NCI-H446 treated with DMSO at 0.1 percent for 48 hours (cell line): Measurements from ENCODE around the gene ELAVL3.
"Not testable (repeated sequence)": the region's sequence is repeated elsewhere in the genome, so short reads cannot be mapped to it uniquely, and the experiment has no call there.

Experiments used
- DNase-seq: peaks from one replicate; lab custom pipeline; 2025; lab: John Stamatoyannopoulos, UW

Gene ELAVL3

DNA sequence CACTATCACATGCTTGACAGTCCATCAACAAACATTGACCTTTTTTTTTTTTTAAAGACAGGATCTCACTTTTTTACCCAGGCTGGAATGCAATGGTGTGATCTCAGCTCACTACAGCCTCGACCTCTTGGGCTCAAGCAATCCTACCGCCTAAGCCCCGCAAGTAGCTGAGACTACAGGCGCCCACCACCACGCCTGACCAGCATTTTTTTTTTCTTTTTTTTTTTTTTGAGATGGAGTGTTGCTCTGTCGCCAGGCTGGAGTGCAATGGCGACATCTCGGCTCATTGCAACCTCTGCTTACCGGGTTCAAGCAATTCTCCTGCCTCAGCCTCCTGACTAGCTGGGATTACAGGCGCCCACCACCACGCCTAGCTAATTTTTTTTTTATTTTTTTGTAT, 21.9 kb downstream of the ELAVL3 start:
- not testable (repeated sequence) for DNase-seq

GRCh38 chr19:11458236-11458900, 22.5 kb downstream of the ELAVL3 start:
- no peak for DNase-seq

DNA sequence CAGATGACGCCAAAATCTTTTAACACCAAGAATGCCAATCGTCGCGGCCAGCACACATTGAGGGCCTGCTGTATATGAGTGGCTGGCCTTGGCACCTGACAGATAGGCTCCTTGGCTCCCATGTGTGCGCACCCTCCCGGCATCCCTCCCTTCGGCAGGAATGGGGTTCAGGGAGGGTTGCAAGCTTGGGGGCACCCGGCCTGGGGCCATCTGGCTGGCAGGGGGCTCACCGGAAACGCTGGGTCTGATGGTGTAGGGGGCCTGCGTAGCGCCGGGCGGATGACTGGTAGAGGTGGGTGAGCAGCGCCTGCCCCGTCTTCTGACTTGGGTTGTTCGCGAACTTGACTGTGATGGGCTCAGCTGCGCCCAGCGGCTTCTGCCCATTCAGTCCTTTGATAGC, 23.0 kb downstream of the ELAVL3 start:
- DNase-seq, result no peak

DNA sequence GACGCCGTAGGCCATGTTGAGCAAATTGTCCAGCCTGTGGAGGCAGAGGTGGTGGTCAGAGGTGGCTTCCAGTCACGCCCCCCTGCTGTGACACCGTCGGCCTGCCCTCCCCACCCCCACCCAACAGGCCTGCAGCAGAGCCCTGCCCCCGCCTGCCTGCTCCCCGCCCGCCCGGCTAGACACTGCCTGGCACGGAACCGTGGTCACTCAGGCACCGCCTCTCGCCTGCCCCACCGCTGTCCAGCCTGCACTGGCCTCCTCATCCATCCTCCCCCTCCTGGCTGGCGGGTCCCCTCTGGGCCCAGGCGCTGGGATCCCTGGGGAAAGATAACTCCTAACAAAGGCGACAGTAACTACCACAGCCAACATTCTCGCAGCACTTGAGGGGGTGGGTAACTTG, 23.7 kb downstream of the ELAVL3 start:
- no peak for DNase-seq

- no peak for DNase-seq
These were observed 24.2 kb downstream of the ELAVL3 start for GRCh38 chr19:11456659-11457058.

- not testable (repeated sequence) for DNase-seq
These were observed 25.7 kb downstream of the ELAVL3 start for GRCh38 chr19:11455233-11455554.

DNA sequence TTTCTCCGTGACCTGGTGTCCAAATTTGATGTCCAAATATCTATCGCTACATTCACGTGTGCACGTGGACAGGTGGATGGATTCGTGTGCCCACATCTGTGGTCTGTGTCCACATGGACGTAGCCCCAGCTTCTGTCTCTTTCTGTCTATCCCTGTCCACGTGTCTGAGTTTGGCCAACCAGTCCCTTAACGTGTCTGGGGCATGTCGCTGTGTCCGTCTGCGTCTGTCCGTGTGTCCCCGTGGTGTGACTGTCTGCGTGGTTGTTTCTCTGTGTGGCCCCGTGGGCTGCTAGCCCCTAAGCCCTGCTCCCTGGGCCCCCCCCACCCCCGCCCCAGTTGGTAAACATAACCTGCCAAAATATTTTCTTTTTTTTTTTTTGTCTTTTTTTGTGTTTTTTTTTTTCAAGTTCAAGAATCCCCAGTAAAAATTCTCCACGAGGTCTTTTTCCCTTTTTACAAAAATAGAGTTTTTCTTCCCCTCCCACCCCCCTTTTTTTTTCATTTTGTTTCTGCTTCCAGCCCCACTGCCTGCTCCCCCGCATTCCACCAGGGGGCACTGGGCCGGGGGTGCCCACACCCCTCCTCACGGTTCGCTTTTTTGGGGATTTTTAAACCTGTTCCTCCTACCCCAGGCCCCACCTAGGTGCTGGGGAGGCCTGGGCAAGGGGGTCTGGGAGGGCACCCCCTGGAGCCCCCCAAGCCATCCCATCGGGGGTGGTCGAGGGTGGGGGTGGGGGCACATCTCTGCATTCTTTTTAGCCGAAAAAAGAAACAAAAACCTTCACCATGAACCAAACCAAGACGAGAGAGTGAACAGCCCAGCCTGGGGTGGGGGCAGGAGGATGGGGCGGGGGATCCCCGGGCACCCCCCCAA, 27.1 kb downstream of the ELAVL3 start:
- DNase-seq, result no peak

- DNase-seq, result no peak
These were observed 28.1 kb downstream of the ELAVL3 start for GRCh38 chr19:11452620-11453310.

- DNase-seq, result no peak
These were observed 28.8 kb downstream of the ELAVL3 start for GRCh38 chr19:11451871-11452619.

DNA sequence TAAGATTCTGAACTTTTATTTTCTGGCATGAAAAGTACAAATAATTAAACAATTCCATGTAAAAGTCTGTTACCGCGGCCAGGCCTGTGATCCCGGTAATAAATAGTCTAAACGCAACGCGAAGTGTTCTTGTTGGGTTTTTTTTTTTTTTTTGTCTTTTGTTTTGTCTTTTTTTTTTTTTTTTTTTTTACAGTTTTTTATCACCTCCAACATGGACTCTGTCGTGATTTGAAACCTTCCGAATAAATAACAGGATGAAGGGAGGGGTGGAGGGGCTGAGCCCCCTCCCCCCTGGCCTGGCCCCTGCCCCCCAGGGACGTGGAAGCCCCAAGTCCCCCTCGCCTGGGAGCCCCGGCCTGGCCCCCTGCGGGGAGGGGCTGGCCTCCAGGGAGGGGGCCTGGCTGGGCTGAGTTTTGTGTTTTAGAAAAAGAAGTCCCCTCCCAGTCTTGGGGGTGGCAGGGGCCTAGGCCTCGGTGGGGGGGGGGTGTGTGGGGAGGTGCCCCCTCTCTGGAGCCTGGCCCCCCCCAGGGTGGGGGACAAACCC, 29.4 kb downstream of the ELAVL3 start:
- no peak for DNase-seq

GRCh38 chr19:11450570-11451326, 30.1 kb downstream of the ELAVL3 start:
- DNase-seq, result no peak

DNA sequence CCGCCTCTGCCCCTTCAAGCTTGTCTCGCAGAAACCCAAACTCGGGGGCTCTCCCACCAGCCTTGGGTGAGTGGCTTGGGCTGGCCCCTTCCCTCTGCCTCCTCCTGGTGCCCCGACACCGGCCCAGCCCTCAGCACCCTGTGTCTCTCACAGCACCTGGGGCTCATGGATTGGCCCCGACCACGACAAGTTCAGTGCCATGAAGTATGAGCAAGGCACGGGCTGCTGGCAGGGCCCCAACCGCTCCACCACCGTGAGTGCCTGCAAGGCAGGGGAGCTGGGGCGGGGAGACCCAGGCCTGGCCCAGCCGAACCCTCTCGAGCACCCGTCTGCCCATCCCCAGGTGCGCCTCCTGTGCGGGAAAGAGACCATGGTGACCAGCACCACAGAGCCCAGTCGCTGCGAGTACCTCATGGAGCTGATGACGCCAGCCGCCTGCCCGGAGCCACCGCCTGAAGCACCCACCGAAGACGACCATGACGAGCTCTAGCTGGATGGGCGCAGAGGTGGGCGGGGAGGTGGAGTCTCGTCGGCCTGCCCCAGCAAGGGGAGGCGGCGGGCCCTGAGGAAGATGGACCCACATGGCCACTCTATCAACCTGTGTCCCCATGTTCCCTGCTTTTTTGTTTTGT, 31.8 kb downstream of the ELAVL3 start:
- no peak for DNase-seq

- no peak for DNase-seq
These were observed 32.4 kb downstream of the ELAVL3 start for GRCh38 chr19:11448410-11448809.

DNA sequence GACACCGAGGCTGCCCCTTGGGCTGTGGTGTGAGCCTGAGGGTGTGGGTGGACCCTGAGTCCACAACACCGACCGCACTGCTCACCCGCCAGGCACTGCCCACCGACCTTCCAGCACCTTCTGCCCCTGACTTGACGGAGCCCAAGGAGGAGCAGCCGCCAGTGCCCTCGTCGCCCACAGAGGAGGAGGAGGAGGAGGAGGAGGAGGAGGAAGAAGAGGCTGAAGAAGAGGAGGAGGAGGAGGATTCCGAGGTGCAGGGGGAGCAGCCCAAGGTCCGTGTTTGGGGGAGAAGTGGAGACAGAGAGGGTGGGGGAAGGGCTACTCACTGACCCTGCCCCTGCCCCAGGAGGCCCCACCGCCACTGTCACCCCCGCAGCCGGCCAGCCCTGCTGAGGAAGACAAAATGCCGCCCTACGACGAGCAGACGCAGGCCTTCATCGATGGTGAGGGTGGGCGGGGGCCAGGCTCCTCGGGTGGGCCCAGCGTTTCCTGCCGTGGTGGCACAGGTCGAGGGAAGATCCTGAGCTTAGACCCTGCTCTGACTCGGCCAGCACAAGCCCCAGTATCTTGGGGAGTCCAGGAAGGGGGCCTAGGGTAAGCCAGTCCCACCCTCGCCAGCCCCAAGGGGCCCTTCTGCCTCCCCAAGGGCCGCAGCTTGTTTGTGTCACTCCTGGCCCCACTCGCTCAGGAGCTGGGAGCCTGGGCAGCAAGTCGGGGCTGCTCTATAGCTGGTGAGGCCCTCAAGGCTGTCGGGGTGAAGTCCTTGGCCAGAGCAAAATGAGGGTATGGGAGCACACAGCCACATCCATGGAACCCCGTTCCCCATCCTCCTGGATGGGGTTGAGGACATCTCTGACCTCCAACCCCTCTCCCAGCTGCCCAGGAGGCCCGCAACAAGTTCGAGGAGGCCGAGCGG, 33.2 kb downstream of the ELAVL3 start:
- no peak for DNase-seq

DNA sequence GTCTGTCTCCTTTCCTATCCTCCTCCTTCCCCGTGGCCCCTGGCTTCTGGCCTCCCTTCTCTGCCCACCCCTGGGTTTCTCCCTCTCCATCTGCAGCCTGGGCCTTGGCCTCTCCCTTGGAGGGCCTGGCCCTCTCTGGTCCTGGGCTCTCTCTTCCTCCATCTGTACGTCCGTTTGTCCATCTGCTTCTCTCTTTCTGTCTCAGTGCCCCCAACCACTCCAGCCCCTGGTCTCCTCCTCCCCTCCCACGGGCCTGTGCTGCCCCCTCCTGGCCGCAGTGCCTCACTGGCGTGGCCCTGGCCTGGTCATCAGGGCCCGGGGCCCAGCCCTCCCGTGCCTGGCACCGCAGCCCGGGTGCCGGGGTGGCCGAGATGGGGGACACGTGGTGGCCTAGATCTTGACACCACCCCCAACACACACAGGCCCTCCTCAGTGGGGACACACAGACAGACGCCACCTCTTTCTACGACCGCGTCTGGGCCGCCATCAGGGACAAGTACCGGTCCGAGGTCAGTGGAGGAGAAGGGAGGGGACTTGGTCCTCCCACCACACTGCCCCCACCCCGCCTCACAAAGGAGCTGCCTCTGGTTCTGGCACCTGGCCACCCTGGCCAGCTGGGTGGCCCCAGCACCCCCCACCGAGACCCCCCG, 34.1 kb downstream of the ELAVL3 start:
- DNase-seq, result no peak

DNA sequence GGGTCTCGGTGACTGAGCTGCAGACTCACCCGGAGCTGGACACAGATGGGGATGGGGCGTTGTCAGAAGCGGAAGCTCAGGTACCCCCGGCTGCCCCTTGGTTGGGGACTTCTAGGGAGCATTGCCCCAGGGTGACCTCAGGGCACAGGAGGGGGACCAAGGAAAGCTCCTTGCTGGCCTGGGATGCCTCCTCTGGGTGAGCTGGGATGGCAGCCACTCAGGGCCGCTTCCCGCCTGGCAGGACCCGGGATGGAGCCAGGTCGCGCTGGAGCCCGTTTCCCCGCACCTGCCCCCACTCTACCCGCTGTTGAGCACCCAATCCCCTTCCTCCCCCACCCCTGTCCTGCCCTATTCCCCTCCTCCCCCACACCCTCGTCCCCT, 34.6 kb downstream of the ELAVL3 start:
- no peak for DNase-seq

DNA sequence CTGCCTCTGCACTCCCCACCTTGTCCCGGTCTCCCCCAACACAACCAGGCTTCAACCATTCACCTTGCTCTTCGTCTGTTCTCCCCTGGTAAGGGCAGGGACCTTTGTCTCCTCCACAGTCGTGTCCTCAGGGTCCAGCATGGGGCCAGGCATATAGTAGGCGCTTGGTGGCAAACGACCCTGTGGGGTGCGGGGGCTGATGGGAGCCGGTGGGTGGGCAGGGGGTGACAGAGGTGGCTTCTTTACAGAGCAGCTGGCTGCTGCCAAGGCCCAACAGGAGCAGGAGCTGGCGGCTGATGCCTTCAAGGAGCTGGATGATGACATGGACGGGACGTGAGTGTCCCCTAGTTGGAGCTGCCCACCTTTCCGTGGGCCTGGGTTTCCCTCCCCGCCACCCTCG, 35.7 kb downstream of the ELAVL3 start:
- no peak for DNase-seq

GRCh38 chr19:11444059-11444458, 36.8 kb downstream of the ELAVL3 start:
- DNase-seq, result no peak

- no peak for DNase-seq
These were observed 42.9 kb downstream of the ELAVL3 start for GRCh38 chr19:11437955-11438354.
